Activated naive CD8-positive, alpha-beta T cell (primary cell): ENCODE measurements around the gene NGEF.

Experiments used
- H3K27ac Mint-ChIP-seq: one replicate; pipeline ENCODE4 v1.8.0; 2021; ENCODE audit warnings: mixed read lengths
- H3K27me3 Mint-ChIP-seq: one replicate; pipeline ENCODE4 v1.8.0; 2021; ENCODE audit warnings: mixed read lengths
- H3K36me3 Mint-ChIP-seq: one replicate; pipeline ENCODE4 v1.8.0; 2021; ENCODE audit warnings: mixed read lengths
- H3K4me1 Mint-ChIP-seq: one replicate; pipeline ENCODE4 v1.8.0; 2021; ENCODE audit warnings: low read depth, mixed read lengths
- H3K4me3 Mint-ChIP-seq: one replicate; pipeline ENCODE4 v1.8.0; 2021; ENCODE audit warnings: mild to moderate bottlenecking, mixed read lengths
- H3K9me3 Mint-ChIP-seq: one replicate; pipeline ENCODE4 v1.8.0; 2021; ENCODE audit warnings: low read depth, mixed read lengths

Gene NGEF

DNA sequence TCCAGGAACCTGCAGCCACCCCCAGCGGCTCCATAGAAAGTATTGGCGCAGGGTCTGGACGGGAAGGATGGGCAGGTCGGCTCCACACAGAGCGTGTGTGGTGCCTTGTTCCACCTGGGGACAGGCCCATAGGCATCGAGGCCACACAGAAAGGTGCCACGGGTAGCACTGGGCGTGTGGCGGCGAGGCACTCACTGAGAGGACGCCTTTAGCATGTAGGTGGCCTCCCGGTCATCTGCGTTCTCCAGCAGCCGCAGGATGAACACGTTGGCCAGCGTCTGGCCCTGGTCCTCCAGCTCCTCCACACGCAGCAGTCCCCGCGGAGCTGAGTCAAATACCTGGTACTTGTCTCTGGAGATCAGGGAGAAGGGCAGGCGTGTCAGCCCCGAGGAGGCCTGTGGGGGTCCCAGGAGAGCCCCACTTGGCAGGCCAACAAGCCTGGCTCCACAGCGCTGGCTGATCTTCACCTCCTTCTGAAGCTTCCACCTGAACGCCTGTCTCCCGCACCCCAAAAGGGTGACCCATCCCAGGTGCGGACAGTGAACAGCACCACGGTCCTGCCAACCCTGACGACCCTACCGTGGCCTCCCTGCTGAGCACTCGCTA lies 129.8 kb downstream of the NGEF start:
- no peaks in the 10 kb centered on the region for H3K36me3 Mint-ChIP-seq
- H3K27me3 Mint-ChIP-seq, result no peaks in the 10 kb centered on the region
- no peak overlapping the region for H3K27ac Mint-ChIP-seq
- H3K4me3 Mint-ChIP-seq, result no peak overlapping the region
- no peaks in the 10 kb centered on the region for H3K4me1 Mint-ChIP-seq
- H3K9me3 Mint-ChIP-seq, result no peaks in the 10 kb centered on the region

DNA sequence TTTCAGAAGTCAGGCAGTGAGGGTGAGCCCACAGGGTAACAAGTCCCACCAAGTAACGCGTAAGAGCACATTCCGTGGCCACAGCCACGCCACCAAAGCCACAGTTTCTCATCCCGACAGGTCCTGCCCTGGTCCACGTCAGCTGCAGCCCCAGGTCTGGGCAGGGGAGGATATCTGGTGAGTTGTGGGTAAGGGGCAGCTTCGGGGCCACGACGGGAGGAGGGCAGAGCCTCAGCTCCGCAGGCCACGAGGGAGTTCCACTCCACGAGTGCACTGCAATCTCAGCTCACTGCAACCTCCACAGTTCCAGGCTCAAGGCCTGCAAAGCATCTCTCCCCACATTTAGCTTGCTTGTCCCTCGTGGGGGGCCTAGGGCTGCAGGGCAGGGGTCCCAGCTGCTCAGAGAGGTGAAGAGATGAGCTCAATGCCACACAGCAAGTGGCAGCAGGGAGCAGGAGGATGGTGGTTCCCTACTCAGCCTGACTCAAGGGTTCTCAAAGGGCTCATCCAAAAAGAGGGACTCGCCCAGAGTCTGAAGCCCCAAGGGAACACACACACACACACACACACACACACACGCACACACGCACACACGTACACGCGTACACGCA lies 130.4 kb downstream of the NGEF start:
- peaks cover under 1% of the 10 kb centered on the region for H3K4me1 Mint-ChIP-seq
- H3K36me3 Mint-ChIP-seq, result no peaks in the 10 kb centered on the region
- no peak overlapping the region for H3K4me3 Mint-ChIP-seq
- no peak overlapping the region for H3K27ac Mint-ChIP-seq
- H3K9me3 Mint-ChIP-seq, result no peaks in the 10 kb centered on the region
- H3K27me3 Mint-ChIP-seq, result peaks cover under 1% of the 10 kb centered on the region

DNA sequence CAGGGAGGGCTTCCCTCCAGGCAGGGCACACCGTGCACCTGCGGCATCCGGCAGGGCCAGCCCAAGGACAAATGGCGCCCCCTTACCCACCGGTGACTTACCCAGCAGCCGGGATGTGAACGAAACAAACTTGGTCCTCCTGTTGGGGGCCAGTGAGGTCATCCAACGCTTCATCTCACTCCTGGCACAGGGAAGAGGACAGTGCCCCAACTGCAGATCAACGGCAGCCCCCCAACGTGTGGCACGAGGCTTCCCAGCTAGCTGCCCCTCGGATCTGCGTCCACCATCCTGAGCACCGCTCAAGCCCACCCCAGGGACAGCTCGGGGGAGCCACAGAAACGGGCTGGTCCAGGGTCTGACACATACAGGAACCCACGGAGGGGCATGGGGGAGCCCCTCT lies 131.0 kb downstream of the NGEF start:
- H3K27me3 Mint-ChIP-seq, result peaks cover 2% of the 10 kb centered on the region
- H3K9me3 Mint-ChIP-seq, result no peaks in the 10 kb centered on the region
- H3K27ac Mint-ChIP-seq, result no peak overlapping the region
- H3K4me3 Mint-ChIP-seq, result no peak overlapping the region
- H3K36me3 Mint-ChIP-seq, result no peaks in the 10 kb centered on the region
- H3K4me1 Mint-ChIP-seq, result peaks cover 3% of the 10 kb centered on the region

DNA sequence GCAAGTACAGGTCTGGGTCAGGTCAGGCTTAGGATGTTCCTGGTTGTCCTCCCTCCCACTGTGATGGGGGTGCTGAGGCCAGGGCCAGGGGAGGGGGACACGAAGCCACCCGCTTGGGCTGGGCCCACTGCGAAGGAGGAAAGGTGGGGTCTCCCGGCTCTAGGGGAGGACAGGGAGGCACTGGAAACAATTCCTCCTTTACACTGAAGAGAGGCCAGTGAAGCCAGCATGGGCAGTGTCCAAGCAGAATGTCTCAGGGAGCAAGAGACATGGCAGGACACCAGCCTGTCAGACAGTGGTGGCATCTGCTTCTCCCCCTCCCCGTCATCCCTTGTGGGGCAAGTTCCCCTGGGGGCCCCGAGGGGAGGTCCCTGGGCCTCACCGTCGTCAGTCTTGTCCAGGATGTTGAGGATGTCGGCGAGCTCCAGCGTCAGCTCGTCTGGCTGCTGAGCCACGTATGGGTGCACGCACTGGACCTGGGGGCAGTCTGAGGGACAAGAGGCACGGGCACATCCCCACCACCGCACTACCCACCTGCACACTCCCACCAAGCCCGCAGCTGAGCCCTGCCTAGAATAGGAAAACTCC lies 132.2 kb downstream of the NGEF start:
- H3K4me1 Mint-ChIP-seq, result peaks cover 3% of the 10 kb centered on the region
- H3K36me3 Mint-ChIP-seq, result no peaks in the 10 kb centered on the region
- H3K9me3 Mint-ChIP-seq, result no peaks in the 10 kb centered on the region
- peaks cover 2% of the 10 kb centered on the region for H3K27me3 Mint-ChIP-seq
- H3K27ac Mint-ChIP-seq, result no peak overlapping the region
- no peak overlapping the region for H3K4me3 Mint-ChIP-seq

DNA sequence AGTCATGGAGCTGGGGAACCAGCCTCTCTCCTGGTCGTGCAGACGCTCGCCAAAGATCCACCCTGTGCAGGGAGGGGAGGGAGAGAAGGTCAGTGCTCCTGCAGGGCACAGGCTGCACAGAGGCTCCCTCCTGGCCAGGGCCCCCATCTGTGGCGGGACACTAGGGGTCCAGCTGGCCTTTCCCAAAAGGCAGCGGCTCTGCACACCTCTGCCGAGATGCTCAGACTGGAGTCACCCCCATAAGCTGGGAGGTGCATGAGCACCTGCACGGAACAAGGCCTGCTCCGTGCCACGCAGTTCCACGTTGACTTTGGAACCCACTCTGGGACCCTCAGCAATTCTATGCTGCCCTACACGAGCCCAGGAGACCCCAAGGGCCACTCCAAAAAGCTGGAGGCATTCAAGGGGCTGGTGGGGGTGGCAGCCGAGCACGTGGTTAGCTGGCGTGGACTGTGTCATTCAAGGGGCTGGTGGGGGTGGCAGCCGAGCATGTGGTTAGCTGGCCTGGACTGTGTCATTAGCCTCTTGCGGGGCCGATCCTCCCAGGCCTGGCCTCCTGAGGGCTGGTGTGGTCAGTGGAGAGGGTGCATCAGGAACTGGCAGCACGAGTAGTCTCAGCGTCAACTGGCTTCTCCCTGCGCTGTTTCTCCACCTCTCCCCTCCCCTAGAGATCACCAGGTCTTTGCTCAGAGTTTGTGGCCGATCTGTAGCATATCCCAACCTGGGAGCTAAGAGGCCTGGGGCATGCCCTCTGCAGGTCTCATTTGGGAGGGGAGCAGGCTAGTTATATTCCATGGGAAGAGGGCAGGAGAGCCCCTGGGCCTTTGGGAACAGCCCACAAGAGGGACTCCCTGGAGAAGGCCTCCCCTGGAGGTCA lies 133.2 kb downstream of the NGEF start:
- Mint-ChIP-seq H3K4me3 (no peak overlapping the region), H3K27me3 (peaks cover 6% of the 10 kb centered on the region), H3K4me1 (peaks cover 5% of the 10 kb centered on the region), H3K27ac (no peak overlapping the region), H3K36me3 (no peaks in the 10 kb centered on the region), H3K9me3 (no peaks in the 10 kb centered on the region)

DNA sequence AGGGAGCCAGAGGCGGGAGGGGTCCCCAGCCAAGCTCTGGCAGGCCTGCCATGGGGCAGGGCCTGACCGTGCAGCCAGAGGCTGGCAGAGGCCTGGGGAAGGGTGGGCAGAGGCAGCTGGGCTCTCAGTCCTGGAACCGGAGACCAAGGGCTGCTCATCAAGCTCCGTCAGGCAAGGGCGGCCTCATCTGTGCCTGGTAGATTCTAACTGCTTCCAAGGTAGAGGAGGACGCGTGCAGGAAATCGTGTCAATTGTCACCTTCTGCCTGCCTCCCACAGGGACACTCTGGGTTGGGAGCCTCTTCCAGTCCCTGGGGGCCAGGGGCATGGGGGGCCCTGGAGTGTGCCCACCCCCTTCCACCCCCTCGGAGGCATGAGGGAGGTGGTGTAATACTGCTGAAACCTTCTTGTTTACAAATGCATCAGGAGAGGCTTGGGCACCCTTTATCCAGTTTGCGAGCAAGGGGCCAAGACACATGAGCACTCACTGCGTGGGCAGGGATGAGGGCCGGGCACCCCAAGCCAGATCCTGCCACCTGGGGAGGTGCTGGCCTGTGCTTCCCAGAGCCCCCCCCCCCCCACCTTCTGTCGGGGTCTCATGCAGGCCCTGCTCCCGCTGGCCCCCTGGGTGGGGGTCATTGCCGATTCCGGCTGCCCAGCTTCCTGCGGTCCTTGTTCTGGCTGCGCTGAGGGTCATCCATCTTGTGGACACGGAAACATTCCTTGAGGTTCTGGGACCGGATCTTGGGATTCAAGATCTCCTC lies 134.0 kb downstream of the NGEF start:
- Mint-ChIP-seq H3K27ac (no peak overlapping the region), H3K36me3 (no peaks in the 10 kb centered on the region), H3K9me3 (no peaks in the 10 kb centered on the region), H3K4me1 (peaks cover 5% of the 10 kb centered on the region), H3K4me3 (no peak overlapping the region), H3K27me3 (peaks cover 7% of the 10 kb centered on the region)

DNA sequence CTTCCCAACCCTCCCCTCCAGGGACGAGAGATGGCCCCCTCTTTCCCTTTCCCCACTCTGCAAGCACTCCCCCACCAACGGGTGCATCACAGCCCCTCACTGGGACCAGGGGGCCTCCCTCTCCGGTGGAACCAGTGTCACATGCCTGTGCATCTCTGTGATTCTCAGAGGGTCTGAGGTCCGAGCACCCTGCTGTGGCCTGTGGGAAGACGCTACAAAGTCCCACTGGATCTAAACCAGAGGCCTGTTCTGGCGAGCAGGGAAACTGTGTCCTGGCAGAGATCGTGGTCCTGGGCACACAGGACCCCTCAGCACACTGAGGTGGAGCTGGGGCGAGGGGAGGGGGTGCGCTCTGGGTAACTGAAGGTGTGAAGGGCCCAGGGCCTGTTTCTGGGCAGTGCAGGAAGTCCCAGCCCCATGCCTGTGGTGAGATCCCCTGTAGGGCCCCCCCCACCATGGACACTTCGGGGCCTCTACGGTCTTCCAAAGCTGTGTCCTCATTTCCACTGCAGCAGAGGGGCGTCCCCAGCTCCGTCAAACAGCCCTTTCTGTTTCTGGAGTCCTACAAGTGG lies 135.0 kb downstream of the NGEF start:
- Mint-ChIP-seq H3K36me3 (no peaks in the 10 kb centered on the region), H3K4me1 (peaks cover 5% of the 10 kb centered on the region), H3K27ac (no peak overlapping the region), H3K9me3 (no peaks in the 10 kb centered on the region), H3K4me3 (peak overlapping the region; percentile 75), H3K27me3 (peaks cover 7% of the 10 kb centered on the region)

DNA sequence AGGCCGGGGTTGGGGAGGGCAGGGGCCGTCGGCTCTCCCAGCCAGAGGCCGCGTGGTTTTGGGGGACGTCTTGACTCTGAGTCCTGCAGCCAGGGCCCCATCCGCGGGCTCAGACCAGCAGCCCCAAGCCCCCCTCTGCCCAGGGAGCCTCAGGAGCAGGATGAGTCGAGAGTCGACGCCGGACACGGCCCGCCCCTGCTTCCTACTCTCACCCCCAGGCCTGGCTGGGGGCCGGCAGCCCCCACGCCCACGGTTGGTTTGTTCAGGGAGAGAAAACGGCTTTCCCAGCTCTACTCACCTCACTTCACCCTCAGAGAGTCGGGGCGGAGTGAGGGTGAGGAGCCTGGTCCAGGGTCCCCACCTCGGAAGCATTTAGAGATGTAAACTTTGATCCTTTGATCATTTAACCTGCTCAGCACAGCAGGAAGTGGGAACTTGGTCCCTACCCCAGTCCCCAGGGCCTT lies 136.0 kb downstream of the NGEF start:
- Mint-ChIP-seq H3K9me3 (no peaks in the 10 kb centered on the region), H3K27ac (no peak overlapping the region), H3K4me1 (peaks cover 5% of the 10 kb centered on the region), H3K27me3 (peaks cover 7% of the 10 kb centered on the region), H3K36me3 (no peaks in the 10 kb centered on the region), H3K4me3 (peak overlapping the region; percentile 75)

DNA sequence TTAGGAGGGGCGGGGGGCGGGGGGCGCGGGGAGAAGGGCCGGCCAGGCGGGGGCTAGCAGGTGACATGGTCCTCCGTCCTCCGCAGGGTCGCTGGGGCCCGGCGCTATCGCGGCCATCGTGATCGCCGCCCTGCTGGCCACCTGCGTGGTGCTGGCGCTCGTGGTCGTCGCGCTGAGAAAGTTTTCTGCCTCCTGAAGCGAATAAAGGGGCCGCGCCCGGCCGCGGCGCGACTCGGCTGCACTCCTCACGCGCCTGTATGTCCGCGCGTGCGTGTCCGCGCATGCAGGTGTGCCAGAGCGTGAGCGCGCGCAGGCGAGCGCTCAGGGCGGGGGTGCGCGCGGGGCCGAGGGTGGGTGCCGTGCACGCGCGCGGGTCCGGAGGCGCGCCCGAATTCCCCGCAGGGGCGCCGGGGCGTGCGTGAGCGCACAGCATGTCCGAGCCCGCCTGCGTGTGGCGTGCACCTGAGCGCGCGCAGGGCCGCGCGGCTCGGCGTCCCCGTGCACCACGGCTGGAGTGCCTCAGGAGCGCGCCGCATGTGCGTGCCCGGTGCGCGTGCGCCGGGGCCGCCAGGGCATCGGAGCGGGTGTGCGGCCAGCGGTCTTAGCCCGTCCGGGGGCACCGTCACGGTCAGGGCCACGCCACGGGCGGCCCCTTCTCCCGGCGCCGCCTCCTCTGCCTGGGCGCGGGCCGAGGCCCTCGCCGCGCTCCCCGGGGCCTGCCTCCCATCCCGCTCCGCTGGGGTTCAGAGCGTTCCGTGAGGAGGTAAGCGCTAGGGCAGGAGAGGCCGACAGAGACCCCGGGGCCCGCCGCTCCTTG lies 136.7 kb downstream of the NGEF start:
- peaks cover 7% of the 10 kb centered on the region for H3K27me3 Mint-ChIP-seq
- no peak overlapping the region for H3K27ac Mint-ChIP-seq
- no peaks in the 10 kb centered on the region for H3K36me3 Mint-ChIP-seq
- H3K4me1 Mint-ChIP-seq, result peaks cover 5% of the 10 kb centered on the region
- no peaks in the 10 kb centered on the region for H3K9me3 Mint-ChIP-seq
- peak overlapping the region; percentile 38 for H3K4me3 Mint-ChIP-seq

DNA sequence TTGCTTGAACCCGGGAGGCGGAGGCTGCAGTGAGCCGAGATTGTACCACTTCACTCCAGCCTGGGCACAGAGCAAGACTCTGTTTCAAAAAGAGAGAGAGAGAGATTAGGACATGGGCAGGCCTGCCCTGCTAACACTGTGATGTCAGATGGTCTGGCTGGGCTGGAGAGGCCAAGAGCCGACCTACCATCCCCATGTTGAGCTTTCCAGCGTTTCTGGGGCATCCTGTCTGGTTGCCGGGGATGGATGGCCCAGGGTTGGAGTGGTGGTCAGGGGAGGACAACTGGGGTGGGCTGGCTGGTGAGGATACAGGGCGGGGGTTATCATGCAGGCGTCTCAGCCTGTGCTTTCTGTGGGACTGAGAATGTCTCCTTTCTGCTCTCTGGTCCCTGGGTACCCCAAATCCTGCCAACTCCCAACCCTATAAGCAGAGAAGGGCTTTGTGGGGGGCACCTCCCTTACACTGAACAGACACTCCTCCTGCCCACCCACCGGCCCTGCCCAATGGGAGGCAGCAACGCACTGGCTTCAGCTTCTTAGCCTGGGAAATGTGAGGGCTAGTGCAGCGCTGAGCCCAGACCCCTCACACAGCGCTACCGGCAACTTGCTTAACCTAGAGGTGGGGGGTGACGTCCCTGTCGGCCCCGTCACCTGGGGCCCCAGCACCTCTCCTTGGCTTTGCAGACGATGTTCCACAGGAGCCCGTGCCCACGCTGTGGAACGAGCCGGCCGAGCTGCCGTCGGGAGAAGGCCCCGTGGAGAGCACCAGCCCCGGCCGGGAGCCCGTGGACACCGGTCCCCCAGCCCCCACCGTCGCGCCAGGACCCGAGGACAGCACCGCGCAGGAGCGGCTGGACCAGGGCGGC lies 137.6 kb downstream of the NGEF start:
- H3K4me3 Mint-ChIP-seq, result peak overlapping the region; percentile 67
- H3K4me1 Mint-ChIP-seq, result peaks cover 5% of the 10 kb centered on the region
- no peak overlapping the region for H3K27ac Mint-ChIP-seq
- peaks cover 7% of the 10 kb centered on the region for H3K27me3 Mint-ChIP-seq
- H3K36me3 Mint-ChIP-seq, result no peaks in the 10 kb centered on the region
- no peaks in the 10 kb centered on the region for H3K9me3 Mint-ChIP-seq

DNA sequence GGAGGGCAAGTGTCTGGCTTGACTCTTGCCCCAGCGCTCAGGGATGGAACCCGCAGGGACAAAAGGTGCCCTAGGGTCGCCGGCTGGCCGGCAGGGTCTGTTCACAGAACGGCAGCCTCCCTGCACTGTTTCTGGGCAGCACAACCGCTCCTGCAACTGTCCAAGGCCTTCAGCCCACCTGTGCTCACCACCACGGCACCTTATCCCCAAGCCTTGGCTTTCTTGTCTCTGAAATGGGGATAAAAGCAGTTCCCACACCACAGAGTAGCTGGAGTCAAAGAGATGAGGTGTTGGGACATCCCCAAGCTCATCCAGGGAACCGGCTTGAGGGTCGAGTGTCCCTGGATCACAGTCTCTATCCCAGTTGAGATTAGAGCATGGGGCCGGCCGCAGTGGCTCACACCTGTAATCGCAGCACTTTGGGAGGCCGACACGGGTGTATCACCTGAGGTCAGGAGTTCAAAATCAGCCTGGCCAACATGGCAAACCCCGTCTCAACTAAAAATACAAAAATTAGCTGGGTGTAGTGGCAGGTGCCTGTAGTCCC lies 138.3 kb downstream of the NGEF start:
- H3K4me1 Mint-ChIP-seq, result peaks cover 5% of the 10 kb centered on the region
- H3K9me3 Mint-ChIP-seq, result no peaks in the 10 kb centered on the region
- no peaks in the 10 kb centered on the region for H3K36me3 Mint-ChIP-seq
- H3K27me3 Mint-ChIP-seq, result peaks cover 7% of the 10 kb centered on the region
- H3K27ac Mint-ChIP-seq, result no peak overlapping the region
- peak overlapping the region; percentile 67 for H3K4me3 Mint-ChIP-seq

DNA sequence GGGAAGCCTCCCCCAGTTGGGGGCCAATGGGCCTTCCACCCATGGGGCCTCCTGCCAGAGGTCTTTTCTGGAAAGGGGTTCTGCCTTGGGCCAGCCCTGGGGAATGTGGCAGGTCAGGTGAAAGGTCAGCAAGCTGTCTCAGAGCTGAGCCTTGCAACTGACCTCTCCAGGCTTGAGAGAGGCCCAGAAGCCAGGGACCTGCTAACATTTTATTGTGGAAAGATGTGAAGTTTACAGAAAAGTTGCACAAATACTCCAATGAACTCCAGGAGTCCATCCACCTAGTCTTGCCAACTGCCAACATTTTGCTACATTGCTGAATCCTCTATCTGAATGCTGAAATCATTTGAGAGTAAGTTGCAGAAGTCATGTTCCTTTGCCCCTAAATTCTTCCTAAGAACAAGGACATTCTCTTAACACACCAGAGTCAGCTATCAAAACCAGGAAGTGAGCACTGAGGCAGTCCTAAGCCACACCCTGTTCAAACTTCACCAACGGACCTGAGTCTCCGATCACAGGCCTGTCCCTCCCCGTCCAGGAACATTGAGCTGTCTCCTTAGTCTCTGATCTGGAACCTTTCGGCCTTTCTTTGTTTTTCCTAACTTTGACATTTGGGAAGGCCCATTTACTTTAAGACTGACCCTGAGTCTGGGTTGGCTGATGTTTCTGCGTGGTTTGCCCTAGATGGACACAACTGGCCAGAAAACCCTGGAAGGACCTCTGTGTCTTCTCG lies 139.0 kb downstream of the NGEF start:
- Mint-ChIP-seq H3K4me1 (peaks cover 5% of the 10 kb centered on the region), H3K36me3 (no peaks in the 10 kb centered on the region), H3K27me3 (peaks cover 7% of the 10 kb centered on the region), H3K27ac (no peak overlapping the region), H3K4me3 (peak overlapping the region; percentile 4), H3K9me3 (no peaks in the 10 kb centered on the region)
